ENCODE measurements around the gene MGAT4A. TPM values are rescaled to one million over a fixed set of nuclear protein-coding genes. Genes with fewer than 3 reads are reported as not detected.

The MGAT4A gene
- total and polyA plus RNA-seq, 2 of the 13 experiments (the other 11 are each of a cell fraction or from before 2014, with no cell fraction given) = 47.2 to 90.9 TPM

DNA sequence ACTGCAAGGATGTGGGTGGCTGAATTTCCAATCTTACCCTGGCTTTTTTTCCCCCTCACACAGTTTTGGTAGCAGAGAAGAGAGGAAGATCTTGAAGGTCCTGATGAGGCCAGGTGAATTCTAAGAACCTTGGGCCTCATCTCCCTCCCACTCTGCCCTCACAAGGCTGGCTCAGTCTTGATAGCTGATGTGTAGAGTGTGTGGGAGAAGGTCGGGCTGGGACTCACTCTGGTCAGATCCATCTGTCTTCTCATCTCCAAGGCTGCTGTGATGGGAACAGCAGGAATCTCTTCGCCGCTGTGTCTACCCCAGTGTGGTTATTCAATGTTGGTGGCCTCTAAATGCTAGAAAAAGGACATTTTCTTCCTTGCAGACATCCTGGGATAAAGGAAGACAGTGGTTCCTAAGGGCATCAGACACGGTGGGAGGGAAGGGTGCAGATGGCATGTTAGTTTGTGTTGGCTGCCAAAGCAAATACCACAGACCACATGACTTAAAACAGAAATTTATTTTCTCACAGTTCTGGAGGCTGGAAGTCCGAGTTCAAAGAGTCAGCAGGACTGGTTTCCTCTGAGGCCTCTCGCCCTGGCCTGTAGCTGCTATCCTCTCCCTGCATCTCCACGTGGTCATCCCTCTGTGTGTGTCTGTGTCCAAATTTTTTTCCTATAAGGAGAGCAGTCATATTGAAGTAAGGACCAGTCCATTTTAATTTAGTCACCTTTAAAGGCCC is 37.6 kb upstream of the MGAT4A start (continued):
- TF ChIP-seq, protein P1, sequence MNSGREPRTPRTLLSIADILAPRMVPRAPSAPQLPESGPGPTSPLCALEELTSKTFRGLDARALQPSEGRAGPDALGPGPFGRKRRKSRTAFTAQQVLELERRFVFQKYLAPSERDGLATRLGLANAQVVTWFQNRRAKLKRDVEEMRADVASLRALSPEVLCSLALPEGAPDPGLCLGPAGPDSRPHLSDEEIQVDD (CRISPR knock-in tag; IDR thresholded peaks at IDR 0.05; ENCODE audit: borderline replicate concordance) = no peak
- no peak for TF ChIP-seq NFATC3 (CRISPR knock-in tag; IDR thresholded peaks at IDR 0.05)
- TF ChIP-seq, protein P2, sequence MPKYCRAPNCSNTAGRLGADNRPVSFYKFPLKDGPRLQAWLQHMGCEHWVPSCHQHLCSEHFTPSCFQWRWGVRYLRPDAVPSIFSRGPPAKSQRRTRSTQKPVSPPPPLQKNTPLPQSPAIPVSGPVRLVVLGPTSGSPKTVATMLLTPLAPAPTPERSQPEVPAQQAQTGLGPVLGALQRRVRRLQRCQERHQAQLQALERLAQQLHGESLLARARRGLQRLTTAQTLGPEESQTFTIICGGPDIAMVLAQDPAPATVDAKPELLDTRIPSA (CRISPR knock-in tag; IDR thresholded peaks at IDR 0.05; ENCODE audit: borderline replicate concordance) = no peak
- no peak for TF ChIP-seq SSRP1 (CRISPR knock-in tag; IDR thresholded peaks at IDR 0.05)
- peak; percentile 24; the same call in 1 of the 2 replicates for TF ChIP-seq FOXA3 (CRISPR knock-in tag; IDR thresholded peaks at IDR 0.05)
- 0 out of 2 replicates have a peak, but pooled peaks have one; percentile 47 for TF ChIP-seq MYPOP (CRISPR knock-in tag; IDR thresholded peaks at IDR 0.05)
- no peak for TF ChIP-seq AGO1 (IDR thresholded peaks at IDR 0.05; ENCODE audit: low read depth, low read length, poor library complexity, severe bottlenecking)
- TF ChIP-seq RARA (CRISPR knock-in tag; IDR thresholded peaks at IDR 0.05) = peak; percentile 79
- no peak for TF ChIP-seq NRL (CRISPR knock-in tag; IDR thresholded peaks at IDR 0.05; ENCODE audit: borderline replicate concordance)
- TF ChIP-seq NCOA2 (CRISPR knock-in tag; IDR thresholded peaks at IDR 0.05) = peak; percentile 55; the same call in 1 of the 2 replicates
- no peak for TF ChIP-seq ZNF530 (CRISPR knock-in tag; IDR thresholded peaks at IDR 0.05; ENCODE audit: low read depth)
- no peak for TF ChIP-seq ZNF33A (CRISPR knock-in tag; IDR thresholded peaks at IDR 0.05; ENCODE audit: borderline replicate concordance)
- TF ChIP-seq ZNF230 (CRISPR knock-in tag; IDR thresholded peaks at IDR 0.05) = no peak
- TF ChIP-seq MNT (IDR thresholded peaks at IDR 0.05) = 0 out of 2 replicates have a peak, but pooled peaks have one; percentile 16
- 0 out of 2 replicates have a peak, but pooled peaks have one; percentile 4 for TF ChIP-seq NFIC (IDR thresholded peaks at IDR 0.05; ENCODE audit: low read length)
- TF ChIP-seq, protein P3, sequence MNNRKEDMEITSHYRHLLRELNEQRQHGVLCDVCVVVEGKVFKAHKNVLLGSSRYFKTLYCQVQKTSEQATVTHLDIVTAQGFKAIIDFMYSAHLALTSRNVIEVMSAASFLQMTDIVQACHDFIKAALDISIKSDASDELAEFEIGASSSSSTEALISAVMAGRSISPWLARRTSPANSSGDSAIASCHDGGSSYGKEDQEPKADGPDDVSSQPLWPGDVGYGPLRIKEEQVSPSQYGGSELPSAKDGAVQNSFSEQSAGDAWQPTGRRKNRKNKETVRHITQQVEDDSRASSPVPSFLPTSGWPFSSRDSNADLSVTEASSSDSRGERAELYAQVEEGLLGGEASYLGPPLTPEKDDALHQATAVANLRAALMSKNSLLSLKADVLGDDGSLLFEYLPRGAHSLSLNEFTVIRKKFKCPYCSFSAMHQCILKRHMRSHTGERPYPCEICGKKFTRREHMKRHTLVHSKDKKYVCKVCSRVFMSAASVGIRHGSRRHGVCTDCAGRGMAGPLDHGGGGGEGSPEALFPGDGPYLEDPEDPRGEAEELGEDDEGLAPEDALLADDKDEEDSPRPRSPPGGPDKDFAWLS (CRISPR knock-in tag; IDR thresholded peaks at IDR 0.05; ENCODE audit: borderline replicate concordance) = no peak
- TF ChIP-seq HMGXB4 (CRISPR knock-in tag; IDR thresholded peaks at IDR 0.05; ENCODE audit: borderline replicate concordance in 1 of 2, low read depth in 1 of 2) = no peak
- no peak for TF ChIP-seq NKX3-1 (CRISPR knock-in tag; IDR thresholded peaks at IDR 0.05)
- no peak for TF ChIP-seq HOXD1 (CRISPR knock-in tag; IDR thresholded peaks at IDR 0.05)
- TF ChIP-seq ZNF367 (CRISPR knock-in tag; IDR thresholded peaks at IDR 0.05; ENCODE audit: borderline replicate concordance) = no peak
- TF ChIP-seq KLF12 (CRISPR knock-in tag; IDR thresholded peaks at IDR 0.05; ENCODE audit: borderline replicate concordance) = no peak
- TF ChIP-seq EED (CRISPR knock-in tag; IDR thresholded peaks at IDR 0.05) = no peak
